ENCODE measurements around the gene TROAP.
"Not testable (repeated sequence)": the region's sequence is repeated elsewhere in the genome, so short reads cannot be mapped to it uniquely, and the experiment has no call there.

TROAP gene

GRCh38 chr12:49366096-49366651 lies 43.1 kb downstream of the TROAP start:
- no peak for DNase-seq (ENCODE audit: low read depth in 2 of 2, low spot score in 1 of 2)

GRCh38 chr12:49366652-49367380 lies 43.8 kb downstream of the TROAP start:
- peak; percentile 56 to 69 for DNase-seq (ENCODE audit: low read depth in 2 of 2, low spot score in 1 of 2)

- no peak for DNase-seq (ENCODE audit: low read depth in 2 of 2, low spot score in 1 of 2)
These were observed 44.6 kb downstream of the TROAP start, which contains the start of gene SPATS2 for GRCh38 chr12:49367381-49368239. Gene SPATS2, plus strand, starts transcription at chr12:49367462. Its CDS starts 93,551 bp downstream, at chr12:49461013.

- no peak for DNase-seq (ENCODE audit: low read depth in 2 of 2, low spot score in 1 of 2)
These were observed 45.2 kb downstream of the TROAP start for GRCh38 chr12:49368240-49368600.

GRCh38 chr12:49369411-49370145 lies 46.5 kb downstream of the TROAP start:
- DNase-seq (ENCODE audit: low read depth in 2 of 2, low spot score in 1 of 2): no peak

- DNase-seq (ENCODE audit: low read depth in 2 of 2, low spot score in 1 of 2): no peak
These were observed 47.5 kb downstream of the TROAP start for GRCh38 chr12:49370539-49370938.

GRCh38 chr12:49375406-49375805 lies 52.4 kb downstream of the TROAP start:
- DNase-seq (ENCODE audit: low read depth in 2 of 2, low spot score in 1 of 2): no peak

- no peak for DNase-seq (ENCODE audit: low read depth in 2 of 2, low spot score in 1 of 2)
These were observed 54.3 kb downstream of the TROAP start for GRCh38 chr12:49377386-49377785.

- DNase-seq (ENCODE audit: low read depth in 2 of 2, low spot score in 1 of 2): not testable (repeated sequence)
These were observed 57.1 kb downstream of the TROAP start for GRCh38 chr12:49380184-49380583.

Data from stimulated activated CD8-positive, alpha-beta memory T cell treated with anti-CD3 and anti-CD28 coated beads, Interleukin-4, amount 100 ng/mL, for 1 hour (primary cell).